Liver (tissue), 9 donors: ENCODE data around the gene IL1A. TPM values are rescaled to one million over a fixed set of nuclear protein-coding genes. Genes with fewer than 3 reads are reported as not detected.

Experiments used
- DNase-seq: peaks from one replicate; pipeline ENCODE4 v3.0.0-alpha.2; 2017; ENCODE audit warnings: low spot score
- H3K27ac ChIP-seq, 2 donors: one replicate each; pipeline ENCODE4 v1.7.0; 2013; ENCODE audit warnings: inconsistent platforms in 2 of 2, low read length in 2 of 2, control low read depth in 1 of 2, low read depth in 1 of 2, mild to moderate bottlenecking in 1 of 2
- H3K27me3 ChIP-seq, 4 donors: one replicate each; pipeline versions ENCODE4 v1.6.1 to v1.7.0; 2013; ENCODE audit warnings: low read length in 3 of 4, inconsistent platforms in 1 of 4, mild to moderate bottlenecking in 1 of 4, moderate library complexity in 1 of 4; ENCODE audit not compliant: control insufficient read depth in 4 of 4, insufficient read depth in 4 of 4
- H3K36me3 ChIP-seq, 4 donors: one replicate each; pipeline versions ENCODE4 v1.6.1 to v1.7.0; 2013; ENCODE audit warnings: low read length in 3 of 4, mild to moderate bottlenecking in 3 of 4, low read depth in 1 of 4, moderate library complexity in 1 of 4; ENCODE audit not compliant: control insufficient read depth in 4 of 4, insufficient read depth in 3 of 4
- H3K4me1 ChIP-seq, 4 donors: one replicate each; pipeline versions ENCODE4 v1.6.1 to v1.7.0; 2013; ENCODE audit warnings: low read length in 3 of 4, mild to moderate bottlenecking in 3 of 4, moderate library complexity in 1 of 4; ENCODE audit not compliant: control insufficient read depth in 4 of 4, insufficient read depth in 4 of 4
- H3K4me3 ChIP-seq, 3 donors: one replicate each; pipeline versions ENCODE4 v1.6.1 to v1.7.0; 2013; ENCODE audit warnings: low read length in 3 of 3, control low read depth in 1 of 3, low read depth in 1 of 3, mild to moderate bottlenecking in 1 of 3
- H3K9ac ChIP-seq, 2 donors: one replicate each; pipeline ENCODE4 v1.7.0; 2013; ENCODE audit warnings: low read length in 2 of 2, mild to moderate bottlenecking in 2 of 2, moderate library complexity in 2 of 2, control low read depth in 1 of 2, low read depth in 1 of 2
- H3K9me3 ChIP-seq, 4 donors: one replicate each; pipeline versions ENCODE4 v1.6.1 to v1.7.0; 2013; ENCODE audit warnings: low read length in 3 of 4; ENCODE audit not compliant: control insufficient read depth in 4 of 4
- CTCF ChIP-seq: fragments of 150-350 bp; IDR thresholded peaks from 2 replicates; pipeline ENCODE4 v1.5.1; 2017; ENCODE audit warnings: improper control_type of control experiment, low read depth, low read length; ENCODE audit not compliant: missing input control
- EGR1 ChIP-seq, 2 donors: IDR thresholded peaks; 2 replicates each; pipeline ENCODE4 v1.6.1; 2016 to 2018; ENCODE audit warnings: antibody characterized with exemption in 2 of 2, low read depth in 2 of 2
- FOXA1 ChIP-seq: IDR thresholded peaks from 2 replicates; pipeline ENCODE4 v1.6.1; 2016; ENCODE audit warnings: antibody characterized with exemption
- FOXA2 ChIP-seq: IDR thresholded peaks from 2 replicates; pipeline ENCODE4 v1.6.1; 2016; ENCODE audit warnings: antibody characterized with exemption
- GABPA ChIP-seq, 2 donors: IDR thresholded peaks in 1 of 2; conservative IDR thresholded peaks in 1 of 2; 2 replicates each; pipeline ENCODE4 v1.6.1; 2016; ENCODE audit warnings: antibody characterized with exemption in 2 of 2, mild to moderate bottlenecking in 1 of 2, moderate library complexity in 1 of 2
- HNF4A ChIP-seq, 2 donors: conservative IDR thresholded peaks; 2 replicates each; pipeline ENCODE4 v1.6.1; 2016; ENCODE audit warnings: antibody characterized with exemption in 2 of 2, mild to moderate bottlenecking in 2 of 2
- HNF4G ChIP-seq: IDR thresholded peaks from 2 replicates; pipeline ENCODE4 v1.6.1; 2016; ENCODE audit warnings: antibody characterized with exemption
- JUND ChIP-seq, 2 donors: IDR thresholded peaks; 2 replicates each; pipeline ENCODE4 v1.6.1; 2016; ENCODE audit warnings: antibody characterized with exemption in 2 of 2
- MAX ChIP-seq: IDR thresholded peaks from 2 replicates; pipeline ENCODE4 v1.6.1; 2016; ENCODE audit warnings: antibody characterized with exemption
- NR2F2 ChIP-seq: IDR thresholded peaks from 2 replicates; pipeline ENCODE4 v1.6.1; 2016; ENCODE audit warnings: antibody characterized with exemption
- RAD21 ChIP-seq, 2 donors: IDR thresholded peaks; 2 replicates each; pipeline ENCODE4 v1.6.1; 2016; ENCODE audit warnings: antibody characterized with exemption in 2 of 2, mild to moderate bottlenecking in 2 of 2
- REST ChIP-seq: IDR thresholded peaks from 2 replicates; pipeline ENCODE4 v1.6.1; 2016; ENCODE audit warnings: antibody characterized with exemption, mild to moderate bottlenecking
- RXRA ChIP-seq, 2 donors: IDR thresholded peaks; 2 replicates each; pipeline ENCODE4 v1.6.1; 2017 to 2018; ENCODE audit warnings: antibody characterized with exemption in 2 of 2, mild to moderate bottlenecking in 1 of 2
- SP1 ChIP-seq: IDR thresholded peaks from 2 replicates; pipeline ENCODE4 v1.6.1; 2018; ENCODE audit warnings: antibody characterized with exemption, mild to moderate bottlenecking
- TAF1 ChIP-seq: conservative IDR thresholded peaks from 2 replicates; pipeline ENCODE4 v1.6.1; 2016; ENCODE audit warnings: antibody characterized with exemption, mild to moderate bottlenecking
- YY1 ChIP-seq: IDR thresholded peaks from 2 replicates; pipeline ENCODE4 v1.6.1; 2016; ENCODE audit warnings: antibody characterized with exemption, mild to moderate bottlenecking
- WGBS: extraction: QIAGEN DNeasy Blood & Tissue Kit; methylation state at CpG from one replicate; pipeline ENCODE4 v1.1.7; 2013; 5-methylcytosine and 5-hydroxymethylcytosine counted together
- polyA plus RNA-seq, 2 donors: library from polyadenylated mRNA; stranded (reverse) in 1 of 2; unstranded in 1 of 2; fragments of 200-250 nt in 1 of 2; fragments of >200 nt in 1 of 2; fragmentation: Nextera tagmentation in 1 of 2; extraction: Ambion mirVana in 1 of 2; gene quantifications; one replicate each; pipeline versions ENCODE4 v1.2.1 to v1.2.3, GENCODE V29; 2013 to 2015
- total RNA-seq, 2 donors: library from RNA; depleted of rRNA; stranded (reverse); fragments of >200 nt; gene quantifications; one replicate each; pipeline ENCODE4 v1.2.3, GENCODE V29; 2014
- TF ChIP-seq, protein P1 (sequence below): IDR thresholded peaks from 2 replicates; pipeline ENCODE4 v1.6.1; 2016; ENCODE audit warnings: antibody characterized with exemption
- TF ChIP-seq, protein P2 (sequence below): IDR thresholded peaks from 2 replicates; pipeline ENCODE4 v1.6.1; 2016; ENCODE audit warnings: antibody characterized with exemption
- donor health status: healthy.
- donor health status: healthy.
- donor health status: healthy.
- donor health status: healthy.
- donor health status: healthy.

The IL1A gene
- total and polyA plus RNA-seq, 4 donors, result 0.05 TPM; not detected in 3

GRCh38 chr2:112794841-112795240 lies 10.5 kb upstream of the IL1A start (continued):
- TF ChIP-seq GABPA (IDR thresholded peaks at IDR 0.05 in 1 of 2, conservative IDR thresholded peaks at IDR 0.05 in 1 of 2) (no peak), HNF4A (conservative IDR thresholded peaks at IDR 0.05) (no peak), TAF1 (no peak), HNF4G (no peak), SP1 (no peak)
- TF ChIP-seq, protein P1, sequence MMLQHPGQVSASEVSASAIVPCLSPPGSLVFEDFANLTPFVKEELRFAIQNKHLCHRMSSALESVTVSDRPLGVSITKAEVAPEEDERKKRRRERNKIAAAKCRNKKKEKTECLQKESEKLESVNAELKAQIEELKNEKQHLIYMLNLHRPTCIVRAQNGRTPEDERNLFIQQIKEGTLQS, result no peak

DNA sequence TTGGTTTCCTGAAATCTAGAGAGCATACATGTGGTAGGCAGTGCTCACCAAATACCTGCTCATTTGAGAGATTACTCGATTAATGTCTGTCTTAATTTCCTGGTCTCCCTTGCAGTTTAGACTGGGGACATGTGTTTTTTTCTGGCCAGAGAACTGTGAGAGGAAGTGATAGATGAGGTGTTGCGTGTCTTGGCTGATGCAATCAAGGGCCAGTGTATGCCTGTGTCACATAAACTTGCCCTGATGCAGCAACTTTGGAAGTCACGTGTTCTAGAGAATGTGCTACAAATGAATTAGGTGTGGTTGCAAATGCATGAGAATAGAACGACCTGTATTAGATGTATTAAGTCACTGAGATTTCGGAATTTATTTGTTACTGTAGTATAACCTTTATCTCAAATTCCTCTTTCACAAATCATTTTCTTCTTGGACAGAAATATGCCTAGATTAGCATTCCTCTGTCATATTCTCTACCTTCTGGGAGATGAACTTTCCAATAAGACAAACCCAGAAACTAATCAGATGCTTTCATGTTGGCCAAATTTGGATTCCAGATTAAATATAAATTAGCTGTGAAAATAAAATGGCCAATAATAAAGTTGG lies 9.9 kb upstream of the IL1A start:
- TF ChIP-seq TAF1 (no peak), YY1 (no peak), EGR1 (IDR thresholded peaks at IDR 0.05; ENCODE audit: low read depth in 2 of 2) (no peak), MAX (peak; percentile 24), RXRA (IDR thresholded peaks at IDR 0.05) (peak; percentile 8 to 23), GABPA (IDR thresholded peaks at IDR 0.05 in 1 of 2, conservative IDR thresholded peaks at IDR 0.05 in 1 of 2) (no peak), NR2F2 (no peak), SP1 (peak; percentile 17), HNF4A (conservative IDR thresholded peaks at IDR 0.05) (peak; percentile 26), REST (no peak), JUND (IDR thresholded peaks at IDR 0.05) (peak in 1 of 2 donors; percentile 44), FOXA1 (no peak), CTCF (no peak), RAD21 (IDR thresholded peaks at IDR 0.05) (peak in 1 of 2 donors; percentile 27), HNF4G (no peak), FOXA2 (no peak)
- TF ChIP-seq, protein P1, result peak; percentile 91
- TF ChIP-seq, protein P2, sequence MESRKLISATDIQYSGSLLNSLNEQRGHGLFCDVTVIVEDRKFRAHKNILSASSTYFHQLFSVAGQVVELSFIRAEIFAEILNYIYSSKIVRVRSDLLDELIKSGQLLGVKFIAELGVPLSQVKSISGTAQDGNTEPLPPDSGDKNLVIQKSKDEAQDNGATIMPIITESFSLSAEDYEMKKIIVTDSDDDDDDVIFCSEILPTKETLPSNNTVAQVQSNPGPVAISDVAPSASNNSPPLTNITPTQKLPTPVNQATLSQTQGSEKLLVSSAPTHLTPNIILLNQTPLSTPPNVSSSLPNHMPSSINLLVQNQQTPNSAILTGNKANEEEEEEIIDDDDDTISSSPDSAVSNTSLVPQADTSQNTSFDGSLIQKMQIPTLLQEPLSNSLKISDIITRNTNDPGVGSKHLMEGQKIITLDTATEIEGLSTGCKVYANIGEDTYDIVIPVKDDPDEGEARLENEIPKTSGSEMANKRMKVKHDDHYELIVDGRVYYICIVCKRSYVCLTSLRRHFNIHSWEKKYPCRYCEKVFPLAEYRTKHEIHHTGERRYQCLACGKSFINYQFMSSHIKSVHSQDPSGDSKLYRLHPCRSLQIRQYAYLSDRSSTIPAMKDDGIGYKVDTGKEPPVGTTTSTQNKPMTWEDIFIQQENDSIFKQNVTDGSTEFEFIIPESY, result no peak
- Histone ChIP-seq H3K9ac (no peak overlapping the region), H3K27ac (peak overlapping the region in 1 of 2 donors; percentile 32), H3K4me1 (peaks cover 0 to 2% (median 0%) of the 10 kb centered on the region in 4 donors), H3K4me3 (no peak overlapping the region), H3K27me3 (no peaks in the 10 kb centered on the region), H3K9me3 (no peaks in the 10 kb centered on the region), H3K36me3 (no peaks in the 10 kb centered on the region)
- DNase-seq, result no peak
- 58% methylated on average over 5 of the region's 5 CpGs for WGBS
